ENCODE data around the gene SNX6. TPM values are rescaled to one million over a fixed set of nuclear protein-coding genes. Genes with fewer than 3 reads are reported as not detected.

SNX6 gene
- total RNA-seq, 1 experiment from 2014 or later = 69.3 TPM

DNA sequence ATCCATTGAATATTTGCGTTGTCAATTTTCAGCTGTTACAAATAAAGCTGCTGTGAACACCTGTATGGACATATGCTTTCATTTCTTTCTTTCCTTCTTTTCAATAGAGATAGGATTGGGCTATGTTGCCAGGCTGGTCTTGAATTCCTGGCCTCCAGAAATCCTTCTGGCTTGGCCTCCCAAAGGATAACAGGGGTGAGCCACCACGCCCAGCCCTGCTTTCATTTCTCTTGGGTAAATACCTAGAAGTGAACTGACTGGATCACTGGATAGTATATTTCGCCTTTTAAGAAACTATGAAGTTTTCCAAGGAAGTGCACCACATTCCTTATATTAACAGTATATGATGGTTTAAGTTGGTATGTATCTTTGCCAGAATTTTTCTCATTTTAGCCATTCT lies 58.2 kb downstream of the SNX6 start:
- H3K9me3 ChIP-seq (ENCODE audit: control insufficient read depth, low read depth, low read length) = no peaks in the 10 kb centered on the region
- no peaks in the 10 kb centered on the region for H3K23me2 ChIP-seq (ENCODE audit: insufficient read length, low read depth, low read length, poor library complexity, severe bottlenecking)
- Mint-ChIP-seq H3K27ac (no peak overlapping the region), H3K36me3 (ENCODE audit: insufficient read depth in 1 of 3, low read depth in 3 of 3) (peaks cover 12 to 56% (median 43%) of the 10 kb centered on the region in 3 experiments; a peak in 6 of 7 replicates), H3K27me3 (ENCODE audit: low read depth) (no peaks in the 10 kb centered on the region; the same call in 1 of the 2 replicates), H3K9me3 (no peaks in the 10 kb centered on the region), H3K4me3 (no peak overlapping the region), H3K4me1 (no peaks in the 10 kb centered on the region)
- H3K27ac ChIP-seq (ENCODE audit: insufficient read length, low read depth, low read length) = no peak overlapping the region
- H4K8ac ChIP-seq (replicated peaks; ENCODE audit: insufficient read length, low read depth, low read length) = no peak overlapping the region
- no peak overlapping the region for H2BK5ac ChIP-seq (ENCODE audit: insufficient read length, low read length)
- H3T11ph ChIP-seq (ENCODE audit: low read length) = no peak overlapping the region
- H4K20me1 ChIP-seq (ENCODE audit: control insufficient read depth, insufficient read depth, insufficient read length) = no peaks in the 10 kb centered on the region
- TF ChIP-seq, protein P1, sequence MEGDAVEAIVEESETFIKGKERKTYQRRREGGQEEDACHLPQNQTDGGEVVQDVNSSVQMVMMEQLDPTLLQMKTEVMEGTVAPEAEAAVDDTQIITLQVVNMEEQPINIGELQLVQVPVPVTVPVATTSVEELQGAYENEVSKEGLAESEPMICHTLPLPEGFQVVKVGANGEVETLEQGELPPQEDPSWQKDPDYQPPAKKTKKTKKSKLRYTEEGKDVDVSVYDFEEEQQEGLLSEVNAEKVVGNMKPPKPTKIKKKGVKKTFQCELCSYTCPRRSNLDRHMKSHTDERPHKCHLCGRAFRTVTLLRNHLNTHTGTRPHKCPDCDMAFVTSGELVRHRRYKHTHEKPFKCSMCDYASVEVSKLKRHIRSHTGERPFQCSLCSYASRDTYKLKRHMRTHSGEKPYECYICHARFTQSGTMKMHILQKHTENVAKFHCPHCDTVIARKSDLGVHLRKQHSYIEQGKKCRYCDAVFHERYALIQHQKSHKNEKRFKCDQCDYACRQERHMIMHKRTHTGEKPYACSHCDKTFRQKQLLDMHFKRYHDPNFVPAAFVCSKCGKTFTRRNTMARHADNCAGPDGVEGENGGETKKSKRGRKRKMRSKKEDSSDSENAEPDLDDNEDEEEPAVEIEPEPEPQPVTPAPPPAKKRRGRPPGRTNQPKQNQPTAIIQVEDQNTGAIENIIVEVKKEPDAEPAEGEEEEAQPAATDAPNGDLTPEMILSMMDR (conservative IDR thresholded peaks at IDR 0.05) = no peak
- DNase-seq = no peak
- no peaks in the 10 kb centered on the region for H3K4me1 ChIP-seq (ENCODE audit: insufficient read depth, low read length)
- no peak overlapping the region for H3K23ac ChIP-seq (ENCODE audit: insufficient read length, low read depth, low read length)
- no peak overlapping the region for H3K18ac ChIP-seq (ENCODE audit: insufficient read length, low read depth, low read length)
- no peak overlapping the region for H3K14ac ChIP-seq (ENCODE audit: insufficient read depth, low read length)
- no peaks in the 10 kb centered on the region for H3K79me1 ChIP-seq (ENCODE audit: insufficient read depth, low read depth, low read length, poor library complexity, severe bottlenecking)
- H3K4me2 ChIP-seq (ENCODE audit: insufficient read depth, insufficient read length, low read length) = no peak overlapping the region
- H4K5ac ChIP-seq (ENCODE audit: insufficient read length, low read depth, low read length) = no peak overlapping the region
- H3K27me3 ChIP-seq (ENCODE audit: insufficient read depth, low read length) = no peaks in the 10 kb centered on the region
- WGBS (ENCODE audit: extremely low coverage, insufficient read length, low lambda C conversion rate) = no CpG with 5 or more reads among the region's 3 CpGs
- no peak overlapping the region for H2BK120ac ChIP-seq (ENCODE audit: low read depth, low read length, poor library complexity, severe bottlenecking)
- no peak overlapping the region for H3K9ac ChIP-seq (ENCODE audit: extremely low read depth, insufficient read length, low read length)
- no peak overlapping the region for H2AK5ac ChIP-seq (ENCODE audit: insufficient read length, low read length)
- H2AFZ ChIP-seq (ENCODE audit: low read length) = no peak overlapping the region
- no peak overlapping the region for H3K4ac ChIP-seq (ENCODE audit: low read depth, low read length)
- H3K79me2 ChIP-seq (ENCODE audit: insufficient read depth, low read length) = no peaks in the 10 kb centered on the region
- H2BK20ac ChIP-seq (ENCODE audit: low read depth, low read length, poor library complexity, severe bottlenecking) = no peak overlapping the region
- H2BK15ac ChIP-seq (ENCODE audit: low read depth, low read length) = no peak overlapping the region
- H4K91ac ChIP-seq (ENCODE audit: insufficient read length, low read depth, low read length) = no peak overlapping the region
- H2BK12ac ChIP-seq (ENCODE audit: insufficient read length, low read depth, low read length) = no peak overlapping the region
- H3K56ac ChIP-seq (ENCODE audit: insufficient read length, low read depth, low read length) = no peak overlapping the region

Measured in H9 (cell line).